Panc1 (cell line): Measurements from ENCODE around the gene ADGRA1. TPM values are rescaled to one million over a fixed set of nuclear protein-coding genes. Genes with fewer than 3 reads are reported as not detected.

Experiments
- ATAC-seq: fragments of 200-7000 bp; cut with Tn5 transposase; 2 replicates; pipeline ENCODE4 v1.9.1; 2020; ENCODE audit warnings: mild to moderate bottlenecking, moderate library complexity
- BruUV-seq: library from RNA; stranded (reverse); fragments of 400-500 nt; replicated peaks from 2 replicates; lab custom pipeline; 2021; lab: Mats Ljungman, UMichigan
- CTCF ChIA-PET: fragments of 300-600 bp; sonication (Branson Sonifier 250); formaldehyde crosslinking; loops from one replicate; lab custom pipeline; 2022; ENCODE audit warnings: antibody characterized with exemption; lab: Charles Lee
- POLR2A ChIA-PET: fragments of 300-600 bp; sonication (Branson Sonifier 250); formaldehyde crosslinking; loops from one replicate; lab custom pipeline; 2022; ENCODE audit warnings: antibody characterized with exemption; lab: Charles Lee
- DNase-seq: peaks from one replicate; pipeline ENCODE4 v3.0.0-alpha.2; 2010; ENCODE audit warnings: low read depth, low spot score
- H3K27ac ChIP-seq: 2 replicates; pipeline ENCODE4 v1.5.1; 2011; ENCODE audit warnings: mild to moderate bottlenecking, low read length, inconsistent platforms
- H3K27me3 ChIP-seq: fragments of 200-500 bp; sonication (Bioruptor generic); 2 replicates; pipeline ENCODE4 v1.6.0; 2014; ENCODE audit warnings: low read length, inconsistent platforms; ENCODE audit not compliant: control insufficient read depth, insufficient read depth
- H3K36me3 ChIP-seq: fragments of 200-500 bp; sonication (Bioruptor generic); 2 replicates; pipeline ENCODE4 v1.5.1; 2014; ENCODE audit warnings: inconsistent platforms, mild to moderate bottlenecking, low read length, moderate library complexity; ENCODE audit not compliant: control insufficient read depth, insufficient read depth
- H3K4me1 ChIP-seq: 2 replicates; pipeline ENCODE4 v1.5.1; 2011; ENCODE audit warnings: inconsistent platforms, mild to moderate bottlenecking, low read length, moderate library complexity; ENCODE audit not compliant: control insufficient read depth, insufficient read depth
- H3K4me3 ChIP-seq, 2 experiments: 2 replicates each; pipeline ENCODE4 v1.5.1; 2011 to 2012; ENCODE audit warnings: low read depth in 2 of 2, low read length in 2 of 2, mild to moderate bottlenecking in 2 of 2, inconsistent platforms in 1 of 2, moderate library complexity in 1 of 2
- H3K9me3 ChIP-seq: fragments of 200-500 bp; sonication (Bioruptor generic); 2 replicates; pipeline ENCODE4 v1.5.1; 2014; ENCODE audit warnings: low read depth, mild to moderate bottlenecking, inconsistent platforms, low read length, moderate library complexity; ENCODE audit not compliant: control insufficient read depth, insufficient read depth
- POLR2AphosphoS5 ChIP-seq: IDR thresholded peaks from 2 replicates; pipeline ENCODE4 v1.6.1; 2012; ENCODE audit warnings: mild to moderate bottlenecking, low read depth, low read length, moderate library complexity
- REST ChIP-seq, 2 experiments: IDR thresholded peaks; 2 replicates each; pipeline ENCODE4 v1.6.1; 2011 to 2012; ENCODE audit warnings: low read depth in 2 of 2, control low read depth in 1 of 2, low read length in 1 of 2, mild to moderate bottlenecking in 1 of 2, moderate library complexity in 1 of 2; ENCODE audit not compliant: insufficient read depth in 1 of 2
- SIN3A ChIP-seq: IDR thresholded peaks from 2 replicates; pipeline ENCODE4 v1.6.1; 2012; ENCODE audit warnings: low read depth, mild to moderate bottlenecking, low read length, moderate library complexity, borderline replicate concordance; ENCODE audit not compliant: insufficient read depth
- TCF7L2 ChIP-seq: IDR thresholded peaks from 2 replicates; pipeline ENCODE4 v1.6.1; 2011; ENCODE audit warnings: mild to moderate bottlenecking, low read depth, low read length, inconsistent platforms
- in situ Hi-C: cut with HindIII; loops from 2 replicates; pipeline ENCODE4 v1.10.0; 2016; ENCODE audit warnings: low sequenced_read_pairs, low pct_unique_long_range_greater_than_20kb
- intact Hi-C: fragments of 100-400 bp; cut with micrococcal nuclease; formaldehyde crosslinking; loops from one replicate; pipeline ENCODE4 v1.10.0; 2022; ENCODE audit not compliant: unreplicated experiment
- total RNA-seq: library from RNA; stranded (reverse); gene quantifications from one replicate; pipeline ENCODE4 v1.2.1, GENCODE V29; 2021; ENCODE audit not compliant: unreplicated experiment
- TF ChIP-seq, protein P1 (sequence below): fragments of 450-650 bp; IDR thresholded peaks from 2 replicates; pipeline ENCODE4 v1.5.1; 2017; ENCODE audit warnings: mild to moderate bottlenecking

Gene ADGRA1
- total RNA-seq, 1 experiment from 2014 or later = 0.05 TPM

GRCh38 chr10:133093291-133093690, 5.6 kb downstream of the ADGRA1 start:
- DNase-seq (no peak), ATAC-seq (no peak)
- Histone ChIP-seq H3K27ac (no peak overlapping the region), H3K9me3 (no peaks in the 10 kb centered on the region), H3K36me3 (no peaks in the 10 kb centered on the region), H3K4me3 (no peak overlapping the region), H3K4me1 (no peaks in the 10 kb centered on the region), H3K27me3 (peaks cover 31% of the 10 kb centered on the region)
- POLR2A ChIA-PET = no interaction called here
- intact Hi-C loops = loop anchor here (10.0 kb wide), 1 partner anchor 148 kb away; the partner anchor contains the start of gene CFAP46
- no TSS peak for BruUV-seq
- CTCF ChIA-PET = no interaction called here
- TF ChIP-seq TCF7L2 = no peak
- TF ChIP-seq SIN3A = no peak
- no peak for TF ChIP-seq REST (IDR thresholded peaks at IDR 0.05; ENCODE audit: insufficient read depth in 1 of 2, low read depth in 2 of 2, low read length in 1 of 2)
- TF ChIP-seq POLR2AphosphoS5 = no peak
- TF ChIP-seq, protein P1, sequence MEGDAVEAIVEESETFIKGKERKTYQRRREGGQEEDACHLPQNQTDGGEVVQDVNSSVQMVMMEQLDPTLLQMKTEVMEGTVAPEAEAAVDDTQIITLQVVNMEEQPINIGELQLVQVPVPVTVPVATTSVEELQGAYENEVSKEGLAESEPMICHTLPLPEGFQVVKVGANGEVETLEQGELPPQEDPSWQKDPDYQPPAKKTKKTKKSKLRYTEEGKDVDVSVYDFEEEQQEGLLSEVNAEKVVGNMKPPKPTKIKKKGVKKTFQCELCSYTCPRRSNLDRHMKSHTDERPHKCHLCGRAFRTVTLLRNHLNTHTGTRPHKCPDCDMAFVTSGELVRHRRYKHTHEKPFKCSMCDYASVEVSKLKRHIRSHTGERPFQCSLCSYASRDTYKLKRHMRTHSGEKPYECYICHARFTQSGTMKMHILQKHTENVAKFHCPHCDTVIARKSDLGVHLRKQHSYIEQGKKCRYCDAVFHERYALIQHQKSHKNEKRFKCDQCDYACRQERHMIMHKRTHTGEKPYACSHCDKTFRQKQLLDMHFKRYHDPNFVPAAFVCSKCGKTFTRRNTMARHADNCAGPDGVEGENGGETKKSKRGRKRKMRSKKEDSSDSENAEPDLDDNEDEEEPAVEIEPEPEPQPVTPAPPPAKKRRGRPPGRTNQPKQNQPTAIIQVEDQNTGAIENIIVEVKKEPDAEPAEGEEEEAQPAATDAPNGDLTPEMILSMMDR = no peak
- in situ Hi-C loops = no loop called here

DNA sequence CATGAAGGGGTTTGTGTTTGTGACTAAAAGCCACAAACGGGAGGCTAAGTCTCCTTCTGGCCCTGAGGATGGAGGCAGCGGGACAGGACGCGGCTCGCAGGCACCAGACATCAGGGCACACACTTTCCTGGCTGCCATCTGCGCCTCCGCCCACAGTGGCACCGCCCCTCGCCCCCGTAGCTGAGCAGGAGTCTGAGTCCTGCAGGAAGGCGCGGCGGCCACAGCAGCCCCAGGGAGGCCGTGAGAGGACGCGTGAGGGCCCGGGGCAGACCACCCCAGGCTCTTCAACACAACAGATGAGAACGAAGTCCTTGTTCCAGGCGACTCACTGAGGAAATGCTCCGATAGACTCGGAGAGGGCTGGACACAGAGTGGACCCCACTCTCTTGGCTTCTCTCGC, 6.6 kb downstream of the ADGRA1 start:
- POLR2A ChIA-PET = no interaction called here
- CTCF ChIA-PET = no interaction called here
- Histone ChIP-seq H3K27ac (no peak overlapping the region), H3K9me3 (no peaks in the 10 kb centered on the region), H3K4me3 (no peak overlapping the region), H3K4me1 (no peaks in the 10 kb centered on the region), H3K27me3 (peaks cover 29% of the 10 kb centered on the region), H3K36me3 (no peaks in the 10 kb centered on the region)
- no peak for ATAC-seq
- in situ Hi-C loops (no loop called here), intact Hi-C loops (loop anchor here (10.0 kb wide), 1 partner anchor 149 kb away; the partner anchor contains the start of gene CFAP46)
- BruUV-seq = no TSS peak
- TF ChIP-seq REST (IDR thresholded peaks at IDR 0.05; ENCODE audit: insufficient read depth in 1 of 2, low read depth in 2 of 2, low read length in 1 of 2) = no peak
- TF ChIP-seq SIN3A = no peak
- TF ChIP-seq, protein P1 = no peak
- TF ChIP-seq POLR2AphosphoS5 = no peak
- no peak for TF ChIP-seq TCF7L2
- DNase-seq = no peak
